Caco-2 (cell line): ENCODE data around the gene ATP10B. TPM values are rescaled to one million over a fixed set of nuclear protein-coding genes. Genes with fewer than 3 reads are reported as not detected.

Experiments
- BruUV-seq: library from RNA; stranded (reverse); fragments of 400-500 nt; replicated peaks from 2 replicates; lab custom pipeline; 2021; lab: Mats Ljungman, UMichigan
- CTCF ChIA-PET: fragments of 300-600 bp; sonication (Branson Sonifier 250); formaldehyde crosslinking; loops from one replicate; lab custom pipeline; 2022; ENCODE audit warnings: antibody characterized with exemption; lab: Charles Lee
- POLR2A ChIA-PET: fragments of 300-600 bp; sonication (Branson Sonifier 250); formaldehyde crosslinking; loops from one replicate; lab custom pipeline; 2022; ENCODE audit warnings: antibody characterized with exemption; lab: Charles Lee
- DNase-seq, 2 experiments: peaks; one replicate each; pipeline versions ENCODE4 v3.0.0 to v3.0.0-alpha.2; 2020 to 2022
- H3K27me3 ChIP-seq: replicated peaks from 2 replicates; pipeline ENCODE4 v1.6.0; 2011; ENCODE audit warnings: low read length; ENCODE audit not compliant: control insufficient read depth, insufficient read depth
- H3K36me3 ChIP-seq: 2 replicates; pipeline ENCODE4 v1.5.1; 2011; ENCODE audit warnings: low read length; ENCODE audit not compliant: control insufficient read depth, insufficient read depth
- H3K4me1 ChIP-seq: fragments of 250-450 bp; sonication (Bioruptor Pico); 2 replicates; pipeline ENCODE4 v1.5.1; 2020; ENCODE audit warnings: mild to moderate bottlenecking
- H3K4me3 ChIP-seq: 2 replicates; pipeline ENCODE4 v1.5.1; 2011; ENCODE audit warnings: low read depth, mild to moderate bottlenecking, control low read depth, low read length
- H3K9me3 ChIP-seq: fragments of 250-450 bp; sonication (Bioruptor Pico); 2 replicates; pipeline ENCODE4 v1.5.1; 2020; ENCODE audit warnings: mild to moderate bottlenecking, moderate library complexity
- H3K27ac Mint-ChIP-seq: one replicate; pipeline ENCODE4 v1.8.0; 2022; ENCODE audit warnings: mixed read lengths; ENCODE audit not compliant: unreplicated experiment
- H3K27me3 Mint-ChIP-seq: one replicate; pipeline ENCODE4 v1.8.0; 2022; ENCODE audit warnings: mixed read lengths; ENCODE audit not compliant: insufficient read depth, unreplicated experiment
- H3K36me3 Mint-ChIP-seq: one replicate; pipeline ENCODE4 v1.8.0; 2022; ENCODE audit warnings: mild to moderate bottlenecking, mixed read lengths; ENCODE audit not compliant: insufficient read depth, unreplicated experiment
- H3K4me1 Mint-ChIP-seq: one replicate; pipeline ENCODE4 v1.8.0; 2022; ENCODE audit warnings: low read depth, mixed read lengths; ENCODE audit not compliant: unreplicated experiment
- H3K4me3 Mint-ChIP-seq: one replicate; pipeline ENCODE4 v1.8.0; 2022; ENCODE audit warnings: mild to moderate bottlenecking, moderate library complexity, mixed read lengths; ENCODE audit not compliant: unreplicated experiment
- H3K9me3 Mint-ChIP-seq: one replicate; pipeline ENCODE4 v1.8.0; 2022; ENCODE audit warnings: mixed read lengths; ENCODE audit not compliant: unreplicated experiment
- CTCF ChIP-seq, 2 experiments: fragments of 200-600 bp in 1 of 2; IDR thresholded peaks; 1 replicate in 1 of 2; 2 replicates in 1 of 2; pipeline versions ENCODE4 v1.5.1 to v1.8.0; 2011 to 2022; ENCODE audit warnings: antibody characterized with exemption in 1 of 2, control low read depth in 1 of 2, inconsistent platforms in 1 of 2, low read depth in 1 of 2, low read length in 1 of 2, mild to moderate bottlenecking in 1 of 2, moderate library complexity in 1 of 2; ENCODE audit not compliant: insufficient read depth in 1 of 2, severe bottlenecking in 1 of 2, unreplicated experiment in 1 of 2
- intact Hi-C: fragments of 100-400 bp; cut with micrococcal nuclease; formaldehyde crosslinking; loops from one replicate; pipeline ENCODE4 v1.10.0; 2022; ENCODE audit not compliant: unreplicated experiment
- total RNA-seq: library from RNA; stranded (reverse); gene quantifications from 2 replicates; pipeline ENCODE4 v1.2.3, GENCODE V29; 2022

The ATP10B gene
- total RNA-seq, 1 experiment from 2014 or later, result 0.43 TPM

GRCh38 chr5:160534914-160535313 is 317.1 kb downstream of the ATP10B start:
- H3K4me3 ChIP-seq, result no peak overlapping the region
- ChIA-PET CTCF (no interaction called here), POLR2A (no interaction called here)
- no peak for TF ChIP-seq CTCF (IDR thresholded peaks at IDR 0.05; ENCODE audit: insufficient read depth in 1 of 2, low read depth in 1 of 2, low read length in 1 of 2, severe bottlenecking in 1 of 2, unreplicated experiment in 1 of 2)
- no peaks in the 10 kb centered on the region for H3K4me1 ChIP-seq
- no peak overlapping the region for H3K27ac Mint-ChIP-seq
- peaks cover 3% of the 10 kb centered on the region for H3K27me3 Mint-ChIP-seq
- no peak for DNase-seq
- H3K4me3 Mint-ChIP-seq, result no peak overlapping the region
- intact Hi-C loops, result no loop called here
- H3K27me3 ChIP-seq, result no peaks in the 10 kb centered on the region
- no peaks in the 10 kb centered on the region for H3K36me3 ChIP-seq
- no peaks in the 10 kb centered on the region for H3K4me1 Mint-ChIP-seq
- H3K9me3 ChIP-seq, result no peaks in the 10 kb centered on the region
- no peaks in the 10 kb centered on the region for H3K36me3 Mint-ChIP-seq
- H3K9me3 Mint-ChIP-seq, result no peaks in the 10 kb centered on the region
- BruUV-seq, result no TSS peak

DNA sequence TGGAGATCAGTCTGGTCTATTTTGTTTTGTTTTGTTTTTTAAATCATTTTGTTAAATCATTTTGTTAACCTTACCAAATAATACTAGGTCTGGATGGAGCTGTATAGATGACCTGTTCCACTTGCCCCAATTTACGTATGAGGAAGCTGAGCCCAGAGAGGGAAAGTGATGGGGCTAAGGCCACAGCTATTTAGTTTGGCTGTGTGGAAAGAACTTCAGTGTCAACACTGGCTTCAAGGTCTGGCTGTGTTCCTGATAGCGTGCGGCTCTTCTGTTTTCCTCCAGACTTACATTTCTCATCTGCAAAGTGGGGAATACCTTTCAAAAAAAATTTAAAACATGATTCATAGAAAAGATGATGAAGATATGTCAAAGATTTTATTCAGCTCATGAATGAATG is 317.9 kb downstream of the ATP10B start:
- intact Hi-C loops, result no loop called here
- no peak for TF ChIP-seq CTCF (IDR thresholded peaks at IDR 0.05; ENCODE audit: insufficient read depth in 1 of 2, low read depth in 1 of 2, low read length in 1 of 2, severe bottlenecking in 1 of 2, unreplicated experiment in 1 of 2)
- H3K36me3 ChIP-seq, result no peaks in the 10 kb centered on the region
- no peaks in the 10 kb centered on the region for H3K9me3 ChIP-seq
- no peaks in the 10 kb centered on the region for H3K9me3 Mint-ChIP-seq
- no peaks in the 10 kb centered on the region for H3K36me3 Mint-ChIP-seq
- BruUV-seq, result no TSS peak
- POLR2A ChIA-PET, result no interaction called here
- H3K4me1 ChIP-seq, result no peaks in the 10 kb centered on the region
- no peaks in the 10 kb centered on the region for H3K4me1 Mint-ChIP-seq
- H3K4me3 Mint-ChIP-seq, result no peak overlapping the region
- no peak overlapping the region for H3K4me3 ChIP-seq
- DNase-seq, result no peak
- CTCF ChIA-PET, result no interaction called here
- no peaks in the 10 kb centered on the region for H3K27me3 ChIP-seq
- peaks cover 3% of the 10 kb centered on the region for H3K27me3 Mint-ChIP-seq
- no peak overlapping the region for H3K27ac Mint-ChIP-seq

GRCh38 chr5:160525471-160526261 is 326.3 kb downstream of the ATP10B start:
- H3K4me1 ChIP-seq, result no peaks in the 10 kb centered on the region

More at GRCh38 chr5:160525471-160526261, 326.3 kb downstream of the ATP10B start:
- ChIA-PET POLR2A (no interaction called here), CTCF (no interaction called here)
- DNase-seq, result no peak
- peaks cover 15% of the 10 kb centered on the region for H3K4me1 Mint-ChIP-seq
- TF ChIP-seq CTCF (IDR thresholded peaks at IDR 0.05; ENCODE audit: insufficient read depth in 1 of 2, low read depth in 1 of 2, low read length in 1 of 2, severe bottlenecking in 1 of 2, unreplicated experiment in 1 of 2), result no peak
- no TSS peak for BruUV-seq
- H3K36me3 Mint-ChIP-seq, result no peaks in the 10 kb centered on the region
- H3K27me3 Mint-ChIP-seq, result peaks cover 24% of the 10 kb centered on the region
- no peaks in the 10 kb centered on the region for H3K9me3 Mint-ChIP-seq
- Histone ChIP-seq H3K4me3 (no peak overlapping the region), H3K27me3 (no peaks in the 10 kb centered on the region), H3K36me3 (no peaks in the 10 kb centered on the region), H3K9me3 (no peaks in the 10 kb centered on the region)
- H3K27ac Mint-ChIP-seq, result no peak overlapping the region
- intact Hi-C loops, result no loop called here
- H3K4me3 Mint-ChIP-seq, result no peak overlapping the region
